Measurements from ENCODE around the gene ZNF786. TPM values are rescaled to one million over a fixed set of nuclear protein-coding genes. Genes with fewer than 3 reads are reported as not detected.
"Not testable (repeated sequence)": the region's sequence is repeated elsewhere in the genome, so short reads cannot be mapped to it uniquely, and the experiment has no call there.

The ZNF786 gene
- total RNA-seq, 1 donor from 2014 or later = 8.3 TPM

- intact Hi-C loops (cut with DNase I) = no loop called here
- no peaks in the 10 kb centered on the region for H3K4me1 ChIP-seq
- no peaks in the 10 kb centered on the region for H3K27me3 ChIP-seq
These were observed 39.6 kb downstream of the ZNF786 start for GRCh38 chr7:149050941-149051340.

GRCh38 chr7:149048805-149049204 lies 41.7 kb downstream of the ZNF786 start:
- no peaks in the 10 kb centered on the region for H3K4me1 ChIP-seq

More at GRCh38 chr7:149050941-149051340, 39.6 kb downstream of the ZNF786 start:
- Histone ChIP-seq H3K36me3 (no peaks in the 10 kb centered on the region), H3K4me3 (no peak overlapping the region), H3K9me3 (no peaks in the 10 kb centered on the region), H3K27ac (no peak overlapping the region)
- DNase-seq (ENCODE audit: extremely low spot score in 2 of 2) = no peak
- TF ChIP-seq POLR2A (IDR thresholded peaks at IDR 0.05) = no peak
- TF ChIP-seq POLR2AphosphoS5 (IDR thresholded peaks at IDR 0.05; ENCODE audit: insufficient read depth in 1 of 2, low read depth in 1 of 2) = no peak
- no peak for TF ChIP-seq CTCF (IDR thresholded peaks at IDR 0.05)

GRCh38 chr7:149046416-149046815 lies 44.1 kb downstream of the ZNF786 start:
- no peak for DNase-seq (ENCODE audit: extremely low spot score in 2 of 2)
- no peak for TF ChIP-seq CTCF (IDR thresholded peaks at IDR 0.05)
- no peak for TF ChIP-seq POLR2A (IDR thresholded peaks at IDR 0.05)
- TF ChIP-seq POLR2AphosphoS5 (IDR thresholded peaks at IDR 0.05; ENCODE audit: insufficient read depth in 1 of 2, low read depth in 1 of 2) = no peak
- Histone ChIP-seq H3K4me1 (no peaks in the 10 kb centered on the region), H3K9me3 (no peaks in the 10 kb centered on the region), H3K4me3 (no peak overlapping the region), H3K36me3 (no peaks in the 10 kb centered on the region), H3K27ac (no peak overlapping the region), H3K27me3 (no peaks in the 10 kb centered on the region)
- intact Hi-C loops (cut with DNase I) = no loop called here

More at GRCh38 chr7:149048805-149049204, 41.7 kb downstream of the ZNF786 start:
- Histone ChIP-seq H3K36me3 (no peaks in the 10 kb centered on the region), H3K9me3 (no peaks in the 10 kb centered on the region), H3K27me3 (no peaks in the 10 kb centered on the region), H3K4me3 (no peak overlapping the region), H3K27ac (no peak overlapping the region)
- no peak for DNase-seq (ENCODE audit: extremely low spot score in 2 of 2)
- intact Hi-C loops (cut with DNase I) = no loop called here
- no peak for TF ChIP-seq POLR2AphosphoS5 (IDR thresholded peaks at IDR 0.05; ENCODE audit: insufficient read depth in 1 of 2, low read depth in 1 of 2)

- no peaks in the 10 kb centered on the region for H3K4me1 ChIP-seq
- no peaks in the 10 kb centered on the region for H3K9me3 ChIP-seq
- no peak overlapping the region for H3K27ac ChIP-seq
- H3K4me3 ChIP-seq = no peak overlapping the region
- intact Hi-C loops (cut with DNase I) = no loop called here
- H3K36me3 ChIP-seq = no peaks in the 10 kb centered on the region
- TF ChIP-seq POLR2A (IDR thresholded peaks at IDR 0.05) (no peak), POLR2AphosphoS5 (IDR thresholded peaks at IDR 0.05; ENCODE audit: insufficient read depth in 1 of 2, low read depth in 1 of 2) (no peak), CTCF (IDR thresholded peaks at IDR 0.05) (no peak)
- no peaks in the 10 kb centered on the region for H3K27me3 ChIP-seq
- DNase-seq (ENCODE audit: extremely low spot score in 2 of 2) = no peak
These were observed 46.6 kb downstream of the ZNF786 start for GRCh38 chr7:149043936-149044335.

- Histone ChIP-seq H3K4me1 (no peaks in the 10 kb centered on the region), H3K27me3 (no peaks in the 10 kb centered on the region), H3K4me3 (no peak overlapping the region), H3K27ac (no peak overlapping the region), H3K9me3 (no peaks in the 10 kb centered on the region), H3K36me3 (no peaks in the 10 kb centered on the region)
- TF ChIP-seq POLR2A (IDR thresholded peaks at IDR 0.05) (no peak), POLR2AphosphoS5 (IDR thresholded peaks at IDR 0.05; ENCODE audit: insufficient read depth in 1 of 2, low read depth in 1 of 2) (no peak), CTCF (IDR thresholded peaks at IDR 0.05) (no peak)
- DNase-seq (ENCODE audit: extremely low spot score in 2 of 2) = no peak
- intact Hi-C loops (cut with DNase I) = no loop called here
These were observed 49.2 kb downstream of the ZNF786 start for GRCh38 chr7:149041350-149041749.

- intact Hi-C loops (cut with DNase I); H3K27me3 ChIP-seq; H3K9me3 ChIP-seq; DNase-seq (ENCODE audit: extremely low spot score in 2 of 2); H3K27ac ChIP-seq; H3K36me3 ChIP-seq; H3K4me1 ChIP-seq; H3K4me3 ChIP-seq: not testable (repeated sequence)
These were observed 51.9 kb downstream of the ZNF786 start for GRCh38 chr7:149038641-149039040.

Data from vagina (tissue), 2 donors.